OCI-LY1 (cell line): ENCODE measurements around the gene KLK11.

Experiments
- EZH2 ChIP-seq: fragments of 200-600 bp; sonication (generic), shearing (Covaris generic); IDR thresholded peaks from 2 replicates; pipeline ENCODE4 v1.8.0; 2017; ENCODE audit warnings: borderline replicate concordance, mixed run types, mild to moderate bottlenecking, antibody characterized with exemption, low read length, moderate library complexity, mixed read lengths
- TF ChIP-seq, protein P1 (sequence below): fragments of 200-600 bp; sonication (generic), shearing (Covaris generic); IDR thresholded peaks from 2 replicates; pipeline ENCODE4 v1.5.1; 2017; ENCODE audit warnings: mild to moderate bottlenecking, antibody characterized with exemption, low read length, moderate library complexity, mixed read lengths

DNA sequence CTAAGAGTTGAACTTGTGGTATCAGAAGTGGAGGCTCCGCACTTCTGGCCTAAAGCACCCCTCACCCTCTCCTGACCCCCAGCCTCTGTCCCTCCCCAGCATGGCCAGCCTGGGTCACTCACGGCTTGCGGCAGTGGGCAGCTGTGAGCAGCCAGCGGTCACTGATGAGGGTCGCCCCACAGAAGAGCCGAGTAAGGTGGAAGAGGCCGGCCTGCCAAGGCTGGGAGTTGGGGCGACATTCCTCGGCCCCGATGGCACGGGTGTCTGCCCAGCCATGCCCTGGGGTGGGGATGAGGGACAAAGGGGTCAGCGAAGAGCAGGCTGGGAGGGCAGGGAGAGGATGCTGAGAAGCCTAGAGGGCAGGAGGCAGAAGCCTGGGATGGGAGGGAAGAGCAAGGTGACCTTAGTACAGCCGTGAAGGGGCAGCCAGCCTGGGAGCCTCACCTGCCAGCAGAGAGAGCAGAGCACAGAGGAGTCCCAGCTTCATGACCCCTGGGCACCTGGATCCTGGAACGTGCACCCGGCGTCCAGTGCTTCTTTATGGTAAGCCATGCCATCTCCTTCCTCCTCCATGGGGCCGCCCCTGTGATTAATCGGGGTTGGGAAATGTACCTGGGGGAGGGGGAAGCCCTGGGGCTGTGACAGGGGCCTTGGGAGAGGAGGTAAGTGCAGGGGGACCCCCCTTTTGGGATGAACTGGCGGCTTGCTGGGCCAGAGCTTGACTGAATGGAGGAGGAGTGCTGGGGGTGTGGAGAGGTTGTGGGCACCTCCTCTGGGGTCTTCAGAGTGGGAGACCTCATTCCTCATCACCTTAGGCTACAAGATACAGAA lies 17.1 kb downstream of the KLK11 start:
- TF ChIP-seq, protein P1, sequence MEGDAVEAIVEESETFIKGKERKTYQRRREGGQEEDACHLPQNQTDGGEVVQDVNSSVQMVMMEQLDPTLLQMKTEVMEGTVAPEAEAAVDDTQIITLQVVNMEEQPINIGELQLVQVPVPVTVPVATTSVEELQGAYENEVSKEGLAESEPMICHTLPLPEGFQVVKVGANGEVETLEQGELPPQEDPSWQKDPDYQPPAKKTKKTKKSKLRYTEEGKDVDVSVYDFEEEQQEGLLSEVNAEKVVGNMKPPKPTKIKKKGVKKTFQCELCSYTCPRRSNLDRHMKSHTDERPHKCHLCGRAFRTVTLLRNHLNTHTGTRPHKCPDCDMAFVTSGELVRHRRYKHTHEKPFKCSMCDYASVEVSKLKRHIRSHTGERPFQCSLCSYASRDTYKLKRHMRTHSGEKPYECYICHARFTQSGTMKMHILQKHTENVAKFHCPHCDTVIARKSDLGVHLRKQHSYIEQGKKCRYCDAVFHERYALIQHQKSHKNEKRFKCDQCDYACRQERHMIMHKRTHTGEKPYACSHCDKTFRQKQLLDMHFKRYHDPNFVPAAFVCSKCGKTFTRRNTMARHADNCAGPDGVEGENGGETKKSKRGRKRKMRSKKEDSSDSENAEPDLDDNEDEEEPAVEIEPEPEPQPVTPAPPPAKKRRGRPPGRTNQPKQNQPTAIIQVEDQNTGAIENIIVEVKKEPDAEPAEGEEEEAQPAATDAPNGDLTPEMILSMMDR = no peak
- no peak for TF ChIP-seq EZH2
